Astrocyte of the cerebellum (primary cell): ENCODE data around the gene EME1.

Experiments
- DNase-seq: peaks from one replicate; pipeline ENCODE4 v3.0.0-alpha.2; 2011; ENCODE audit warnings: low read depth
- H3K4me3 ChIP-seq: 2 replicates; pipeline ENCODE4 v1.5.1; 2011; ENCODE audit warnings: mild to moderate bottlenecking, low read depth, low read length, moderate library complexity
- CTCF ChIP-seq: IDR thresholded peaks from 2 replicates; pipeline ENCODE4 v1.5.1; 2012; ENCODE audit warnings: low read length, low read depth, moderate library complexity, mild to moderate bottlenecking; ENCODE audit errors: missing control alignments
- in situ Hi-C: cut with HindIII; loops from 2 replicates; pipeline ENCODE4 v1.10.0; 2017; ENCODE audit warnings: low sequenced_read_pairs

Gene EME1

GRCh38 chr17:50389534-50389933 lies 16.5 kb downstream of the EME1 start:
- H3K4me3 ChIP-seq, result no peak overlapping the region
- no peak for DNase-seq
- in situ Hi-C loops, result no loop called here
- TF ChIP-seq CTCF, result no peak

GRCh38 chr17:50392621-50393020 lies 19.6 kb downstream of the EME1 start:
- in situ Hi-C loops, result no loop called here

GRCh38 chr17:50393700-50394099 lies 20.7 kb downstream of the EME1 start:
- TF ChIP-seq CTCF, result no peak
- in situ Hi-C loops, result no loop called here
- H3K4me3 ChIP-seq, result no peak overlapping the region
- DNase-seq, result no peak

More at GRCh38 chr17:50392621-50393020, 19.6 kb downstream of the EME1 start:
- TF ChIP-seq CTCF, result no peak
- H3K4me3 ChIP-seq, result no peak overlapping the region
- DNase-seq, result no peak

GRCh38 chr17:50394711-50395110 lies 21.7 kb downstream of the EME1 start:
- no peak for DNase-seq
- in situ Hi-C loops, result no loop called here
- no peak for TF ChIP-seq CTCF
- H3K4me3 ChIP-seq, result no peak overlapping the region

- no peak for TF ChIP-seq CTCF
- in situ Hi-C loops, result no loop called here
- H3K4me3 ChIP-seq, result peak overlapping the region; percentile 88
- DNase-seq, result peak; percentile 16
These were observed 23.5 kb downstream of the EME1 start for GRCh38 chr17:50396261-50397110.

- peak within 1 kb of the TSS; percentile 88 for H3K4me3 ChIP-seq
- in situ Hi-C loops, result no loop called here
- peak; percentile 59 for DNase-seq
- TF ChIP-seq CTCF, result peak; percentile 89
These were observed 24.3 kb downstream of the EME1 start, which contains the start of gene LRRC59 for GRCh38 chr17:50397111-50397918. Gene LRRC59 (minus strand): TSS chr17:50397523. CDS start chr17:50397317, 206 bp downstream.
